GM19452 (cell line): ENCODE data around the gene ADAD2.
A peak's percentile ranks its signal among the peaks of the same experiment; 100 is the strongest.

ENCODE experiments used
- ATAC-seq: cut with Tn5 transposase; IDR thresholded peaks from one replicate; pipeline ENCODE4 v1.9.1; 2021; ENCODE audit not compliant: unreplicated experiment

Gene ADAD2

DNA sequence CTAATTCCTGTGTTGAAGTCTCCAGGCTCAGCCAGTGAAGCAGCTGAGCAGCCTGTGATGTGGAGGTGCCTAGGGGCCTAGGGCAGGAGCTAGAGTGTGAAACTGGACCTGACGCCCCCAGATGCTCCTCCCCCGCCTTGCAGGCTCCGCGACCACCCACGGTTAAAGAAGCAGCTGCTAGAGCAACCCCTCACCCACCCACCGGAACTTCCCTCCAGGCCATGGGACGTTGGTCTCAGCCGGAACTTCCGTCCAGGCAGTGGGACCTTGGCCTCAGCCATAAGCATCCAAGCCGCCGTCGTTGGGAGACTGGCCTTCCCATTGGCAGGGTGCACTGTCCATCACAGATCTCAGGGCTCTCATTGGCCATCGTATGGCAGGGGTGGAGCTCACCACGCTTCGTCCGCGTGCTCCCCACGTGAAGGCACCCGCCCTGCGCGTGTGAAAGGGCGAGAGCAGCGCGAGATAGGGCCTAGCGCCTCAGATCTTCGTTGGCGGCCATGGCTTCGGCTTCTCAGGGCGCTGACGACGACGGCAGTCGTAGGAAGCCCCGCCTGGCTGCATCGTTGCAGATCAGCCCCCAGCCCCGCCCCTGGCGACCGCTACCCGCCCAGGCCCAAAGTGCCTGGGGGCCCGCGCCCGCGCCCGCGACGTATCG is at the start of gene ADAD2:
Gene ADAD2 (plus strand): TSS at position 427 of the 658 bp plus-strand sequence. CDS start 74 bp downstream, at position 501.
- ATAC-seq: no peak

DNA sequence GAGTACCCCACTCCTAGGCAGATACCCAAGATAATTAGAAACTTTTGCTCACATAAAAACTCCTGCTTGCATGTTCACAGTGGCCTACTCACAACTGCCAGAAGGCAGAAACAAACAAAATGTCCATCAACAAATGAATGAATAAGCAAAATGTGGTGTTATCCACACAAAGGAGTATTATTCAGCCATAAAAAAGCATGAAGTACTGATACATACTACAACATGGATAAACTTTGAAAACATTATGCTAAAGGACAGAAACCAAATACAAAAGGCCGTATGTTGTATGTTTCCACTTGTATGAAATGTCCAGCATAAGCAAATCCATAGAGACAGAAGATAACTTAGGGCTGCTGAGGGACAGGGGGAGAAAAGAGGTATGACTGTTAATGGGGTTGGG is 47.9 kb upstream of the ADAD2 start:
- no peak for ATAC-seq

GRCh38 chr16:84143784-84144199 is 47.2 kb upstream of the ADAD2 start:
- ATAC-seq: no peak

GRCh38 chr16:84144209-84144858 is 46.6 kb upstream of the ADAD2 start:
- no peak for ATAC-seq

- ATAC-seq: peak; percentile 77
Observed at GRCh38 chr16:84144859-84145639, 45.9 kb upstream of the ADAD2 start, which contains the start of the genes DNAAF1 and HSDL1. Gene DNAAF1 (plus strand): TSS chr16:84145308. CDS start chr16:84145441, 133 bp downstream. Gene HSDL1 (minus strand): TSS chr16:84145177. CDS start chr16:84131321, 13,856 bp downstream.

DNA sequence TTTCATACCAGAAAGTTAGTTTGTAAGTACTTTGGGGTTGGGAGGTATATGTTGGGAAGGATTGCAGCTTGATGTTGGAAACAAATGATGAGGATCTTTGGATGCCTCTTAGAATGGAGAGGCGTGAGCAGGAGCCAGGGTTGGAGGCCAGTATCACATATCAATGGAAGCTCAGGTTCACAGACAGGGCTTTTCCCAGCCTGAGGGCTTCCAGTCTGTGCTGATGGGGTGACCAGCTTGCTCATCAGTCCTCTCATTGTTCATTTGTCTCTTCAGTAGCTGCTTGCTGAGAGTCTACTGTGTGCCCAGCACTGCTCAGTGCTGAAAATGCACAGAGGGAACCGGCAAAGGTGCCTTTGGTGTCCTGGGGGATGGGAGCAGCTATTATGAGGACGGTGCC is 40.0 kb upstream of the ADAD2 start:
- no peak for ATAC-seq

DNA sequence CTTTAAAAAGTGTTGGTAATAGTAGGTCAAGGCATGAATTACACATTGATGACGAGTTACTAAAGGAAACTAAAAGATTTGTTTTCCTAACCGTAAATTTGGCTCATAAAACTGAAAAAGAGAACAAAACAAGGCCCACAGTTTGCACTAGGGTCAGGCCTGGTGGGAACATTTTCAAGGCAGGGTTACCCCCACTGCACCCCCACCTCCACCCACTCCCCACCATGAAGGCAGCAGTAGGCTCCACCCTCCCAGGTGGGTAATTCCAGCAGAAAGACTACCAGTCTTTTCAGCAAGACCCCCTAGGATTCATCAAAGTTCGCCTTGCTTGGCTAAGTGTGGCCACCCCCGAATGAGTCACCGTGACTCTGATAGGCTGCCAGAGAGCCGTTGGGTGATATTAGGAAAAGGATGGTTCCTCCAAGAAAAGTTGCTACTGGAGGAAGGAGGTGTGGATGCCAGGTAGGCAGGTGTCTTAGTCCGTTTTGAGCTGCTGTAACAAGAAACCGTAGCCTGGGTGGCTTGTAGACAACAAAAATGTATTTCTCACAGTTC is 37.2 kb upstream of the ADAD2 start:
- no peak for ATAC-seq

GRCh38 chr16:84155226-84155625 is 35.7 kb upstream of the ADAD2 start:
- no peak for ATAC-seq

DNA sequence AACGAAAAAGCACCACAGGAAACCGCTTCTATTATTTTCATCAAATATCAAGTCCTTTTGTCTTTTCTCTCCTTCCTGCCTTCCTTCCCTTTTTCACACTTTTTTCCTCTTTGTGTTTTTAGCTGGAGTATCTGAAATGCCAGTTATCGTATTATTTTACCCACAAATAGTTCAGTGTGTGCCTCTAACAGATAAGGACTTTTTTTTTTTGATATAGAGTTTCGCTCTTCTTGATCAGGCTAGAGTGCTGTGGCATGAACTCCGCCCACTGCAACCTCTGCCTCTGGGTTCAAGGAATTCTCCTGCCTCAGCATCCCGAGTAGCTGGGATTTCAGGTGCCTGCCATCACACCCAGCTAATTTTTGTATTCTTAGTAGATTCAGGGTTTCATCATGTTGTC is 35.2 kb upstream of the ADAD2 start:
- ATAC-seq: no peak

GRCh38 chr16:84156342-84156784 is 34.6 kb upstream of the ADAD2 start:
- no peak for ATAC-seq

- no peak for ATAC-seq
Observed at GRCh38 chr16:84159007-84159406, 31.9 kb upstream of the ADAD2 start.

DNA sequence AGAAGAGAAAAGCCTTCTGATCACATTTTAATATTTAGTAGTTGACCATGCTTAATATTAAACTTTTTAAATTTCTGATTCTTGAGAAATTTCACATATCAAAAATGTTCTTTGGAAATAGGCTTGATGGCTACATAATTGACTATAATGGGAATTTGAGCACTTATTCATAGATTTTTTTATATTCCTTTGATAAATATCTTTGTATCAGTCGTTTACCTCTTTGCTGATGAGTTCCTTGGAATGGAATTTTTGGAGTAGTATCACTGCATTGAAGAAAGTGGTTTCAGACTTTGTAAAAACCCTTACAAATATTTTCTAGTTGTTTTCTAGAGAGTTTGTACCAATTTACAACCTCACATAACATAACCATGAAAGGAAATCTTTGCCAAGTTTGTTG is 31.2 kb upstream of the ADAD2 start:
- ATAC-seq: no peak

DNA sequence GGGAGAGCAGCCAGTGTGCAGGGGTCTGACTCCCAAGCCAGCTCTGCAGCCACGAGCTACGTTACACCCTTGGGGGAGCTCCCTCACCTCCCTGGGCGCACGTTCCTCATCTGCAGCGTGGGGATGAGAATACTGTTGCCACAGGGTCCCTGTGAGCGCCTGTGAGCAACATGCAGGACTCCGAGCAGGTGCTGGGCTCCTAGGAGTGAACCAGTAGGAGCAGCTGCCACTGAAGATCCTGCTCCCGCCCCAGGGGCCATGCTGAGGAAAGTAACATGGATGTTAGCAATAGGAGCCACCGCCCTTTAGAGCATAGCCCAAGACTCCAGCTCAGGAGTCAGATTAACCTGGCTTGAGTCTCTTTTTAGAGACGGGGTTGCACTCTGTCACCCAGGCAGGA is 29.9 kb upstream of the ADAD2 start:
- ATAC-seq: no peak

DNA sequence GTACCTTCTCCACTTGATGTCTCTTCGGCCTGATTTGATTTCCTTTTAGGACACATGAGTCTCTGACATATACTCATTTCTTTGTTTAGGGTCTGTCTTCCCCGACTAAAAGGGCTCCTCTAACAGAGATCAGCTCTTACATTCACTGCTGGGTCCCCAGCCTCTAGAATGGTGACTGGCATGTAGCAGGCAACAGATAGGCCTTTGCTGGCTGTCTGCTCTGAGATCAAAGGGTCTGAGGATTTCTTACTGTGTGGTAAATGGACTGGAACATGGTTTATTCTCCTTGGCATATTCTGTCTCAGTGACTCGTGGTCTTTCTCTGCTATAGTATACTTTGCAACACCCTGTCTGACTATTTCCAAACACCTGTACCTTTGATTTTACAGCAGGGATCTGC is 29.2 kb upstream of the ADAD2 start:
- no peak for ATAC-seq

- no peak for ATAC-seq
Observed at GRCh38 chr16:84165746-84166145, 25.2 kb upstream of the ADAD2 start.

GRCh38 chr16:84166796-84167695 is 23.9 kb upstream of the ADAD2 start:
- ATAC-seq: no peak

DNA sequence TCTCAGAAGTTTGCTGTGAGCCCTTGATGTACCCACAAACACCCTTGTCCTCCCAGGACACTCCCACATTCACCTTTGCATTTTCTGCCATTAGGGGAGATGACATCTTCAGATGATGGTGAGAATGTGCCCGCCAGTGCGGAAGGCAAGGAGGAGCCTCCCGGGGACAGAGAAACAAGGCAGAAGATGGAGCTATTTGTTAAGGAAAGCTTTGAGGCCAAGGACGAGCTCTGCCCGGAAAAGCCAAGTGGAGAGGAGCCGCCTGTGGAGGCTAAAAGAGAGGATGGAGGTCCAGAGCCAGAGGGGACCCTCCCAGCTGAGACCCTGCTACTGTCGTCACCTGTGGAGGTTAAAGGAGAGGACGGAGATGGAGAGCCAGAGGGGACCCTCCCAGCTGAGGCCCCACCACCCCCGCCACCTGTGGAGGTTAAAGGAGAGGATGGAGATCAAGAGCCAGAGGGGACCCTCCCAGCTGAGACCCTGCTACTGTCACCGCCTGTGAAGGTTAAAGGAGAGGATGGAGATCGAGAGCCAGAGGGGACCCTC is 21.1 kb upstream of the ADAD2 start:
- no peak for ATAC-seq

- no peak for ATAC-seq
Observed at GRCh38 chr16:84174396-84174795, 16.6 kb upstream of the ADAD2 start.

DNA sequence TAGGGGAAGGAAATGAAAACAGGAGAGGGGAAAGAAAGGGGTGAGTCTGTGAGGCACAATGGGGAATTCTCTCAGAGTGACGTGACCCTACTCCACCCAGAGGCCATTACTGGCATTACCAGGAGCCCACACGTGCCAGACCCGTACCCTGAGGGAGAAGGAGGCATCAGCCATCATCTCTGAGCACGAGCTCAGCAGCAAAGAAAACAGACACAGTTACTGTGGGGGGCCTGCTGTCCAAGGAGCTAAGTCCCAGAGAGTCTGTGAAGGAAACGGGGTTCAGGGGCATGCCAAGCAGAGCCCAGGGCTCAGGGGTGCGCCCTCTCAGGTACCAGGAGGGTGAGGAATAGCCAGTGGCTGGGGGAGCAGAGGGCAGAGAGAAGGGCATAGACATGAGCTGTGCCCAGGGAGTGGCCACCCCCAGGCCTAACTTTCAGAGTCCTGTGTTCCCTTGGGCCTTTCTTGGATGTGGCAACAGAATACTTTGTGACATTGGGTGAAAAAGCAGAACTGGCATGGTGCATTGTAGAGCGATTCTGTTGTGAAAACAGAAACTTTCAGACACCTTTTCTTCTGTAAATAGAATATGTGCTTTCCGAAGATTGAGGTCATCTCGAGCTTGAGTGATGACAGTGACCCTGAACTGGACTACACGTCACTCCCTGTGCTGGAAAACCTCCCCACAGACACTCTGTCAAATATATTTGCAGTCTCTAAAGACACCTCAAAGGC is 15.4 kb upstream of the ADAD2 start:
- peak; percentile 56 for ATAC-seq
